Activated CD4-positive, alpha-beta memory T cell treated with anti-CD3 and anti-CD28 coated beads, Interleukin-2, amount 10 ng/mL, durations not matched to agents 7 days and 5 days (primary cell): ENCODE data around the gene STRIP1. TPM values are rescaled to one million over a fixed set of nuclear protein-coding genes. Genes with fewer than 3 reads are reported as not detected.

Experiments used
- CTCF ChIA-PET: fragments of 350-600 bp; sonication (Branson Sonifier 250); formaldehyde crosslinking; loops from one replicate; lab custom pipeline; 2021; ENCODE audit warnings: antibody characterized with exemption, inconsistent platforms; lab: Charles Lee
- POLR2A ChIA-PET: fragments of 350-600 bp; sonication (Branson Sonifier 250); formaldehyde crosslinking; loops from one replicate; lab custom pipeline; 2021; ENCODE audit warnings: antibody characterized with exemption; lab: Charles Lee
- DNase-seq: peaks from one replicate; pipeline ENCODE4 v3.0.0-alpha.2; 2020
- H3K27ac Mint-ChIP-seq: one replicate; pipeline ENCODE4 v1.8.0; 2021; ENCODE audit warnings: mild to moderate bottlenecking, mixed read lengths
- H3K27me3 Mint-ChIP-seq: one replicate; pipeline ENCODE4 v1.8.0; 2021; ENCODE audit warnings: mixed read lengths
- H3K36me3 Mint-ChIP-seq: one replicate; pipeline ENCODE4 v1.8.0; 2021; ENCODE audit warnings: low read depth, mixed read lengths
- H3K4me1 Mint-ChIP-seq: one replicate; pipeline ENCODE4 v1.8.0; 2021; ENCODE audit warnings: mixed read lengths
- H3K4me3 Mint-ChIP-seq: one replicate; pipeline ENCODE4 v1.8.0; 2021; ENCODE audit warnings: mild to moderate bottlenecking, mixed read lengths
- H3K9me3 Mint-ChIP-seq: one replicate; pipeline ENCODE4 v1.8.0; 2021; ENCODE audit warnings: mixed read lengths
- total RNA-seq, 2 experiments: library from RNA; stranded (reverse); gene quantifications; one replicate each; pipeline ENCODE4 v1.2.3, GENCODE V29; 2021

Gene STRIP1
- total RNA-seq, 2 experiments from 2014 or later, result 34.1 to 34.7 TPM

- no peaks in the 10 kb centered on the region for H3K9me3 Mint-ChIP-seq
- peaks cover 9% of the 10 kb centered on the region for H3K36me3 Mint-ChIP-seq
- CTCF ChIA-PET, result interaction anchor here (2.4 to 3.1 kb wide), 2 partner anchors 10 to 41 kb away, joined by 9 to 17 read pairs; no protein-coding TSS in a partner anchor
- POLR2A ChIA-PET, result no interaction called here
- DNase-seq, result no peak
- no peak overlapping the region for H3K27ac Mint-ChIP-seq
- peaks cover 13% of the 10 kb centered on the region for H3K4me1 Mint-ChIP-seq
- peaks cover 35% of the 10 kb centered on the region for H3K27me3 Mint-ChIP-seq
- no peak overlapping the region for H3K4me3 Mint-ChIP-seq
Observed at GRCh38 chr1:110064576-110065337, 30.3 kb downstream of the STRIP1 start.

GRCh38 chr1:110065841-110066240 lies 31.4 kb downstream of the STRIP1 start:
- CTCF ChIA-PET, result interaction anchor here (1.9 to 3.1 kb wide), 4 partner anchors 11 to 40 kb away, joined by 6 to 17 read pairs (median 8); no protein-coding TSS in a partner anchor
- no peak overlapping the region for H3K27ac Mint-ChIP-seq
- H3K27me3 Mint-ChIP-seq, result peaks cover 40% of the 10 kb centered on the region
- H3K36me3 Mint-ChIP-seq, result peaks cover 4% of the 10 kb centered on the region
- DNase-seq, result no peak
- H3K4me3 Mint-ChIP-seq, result no peak overlapping the region
- H3K4me1 Mint-ChIP-seq, result peaks cover 11% of the 10 kb centered on the region
- H3K9me3 Mint-ChIP-seq, result no peaks in the 10 kb centered on the region
- POLR2A ChIA-PET, result no interaction called here

- Mint-ChIP-seq H3K36me3 (peaks cover 4% of the 10 kb centered on the region), H3K27me3 (peaks cover 57% of the 10 kb centered on the region), H3K9me3 (no peaks in the 10 kb centered on the region), H3K4me3 (no peak overlapping the region), H3K27ac (no peak overlapping the region), H3K4me1 (peaks cover 11% of the 10 kb centered on the region)
- CTCF ChIA-PET, result interaction anchor here (0.5 to 3.1 kb wide), 5 partner anchors 13 to 39 kb away, joined by 3 to 17 read pairs (median 6); no protein-coding TSS in a partner anchor
- POLR2A ChIA-PET, result interaction anchor here (1.0 to 1.3 kb wide), 2 partner anchors 32 to 271 kb away, joined by 3 read pairs; partner anchors contain the start of gene RBM15
- no peak for DNase-seq
Observed at GRCh38 chr1:110067479-110067892, 33.1 kb downstream of the STRIP1 start.

GRCh38 chr1:110067893-110068645 lies 33.6 kb downstream of the STRIP1 start:
- no peak for DNase-seq
- Mint-ChIP-seq H3K4me3 (peak overlapping the region; percentile 34), H3K9me3 (no peaks in the 10 kb centered on the region), H3K36me3 (peaks cover 4% of the 10 kb centered on the region), H3K27me3 (peaks cover 62% of the 10 kb centered on the region), H3K4me1 (peaks cover 11% of the 10 kb centered on the region), H3K27ac (peak overlapping the region; percentile 56)
- ChIA-PET POLR2A (interaction anchor here (0.8 kb wide), 1 partner anchor 269 kb away, joined by 3 read pairs; no protein-coding TSS in a partner anchor), CTCF (interaction anchor here (1.3 kb wide), 1 partner anchor 8 kb away, joined by 5 read pairs; no protein-coding TSS in a partner anchor)

- Mint-ChIP-seq H3K27me3 (peaks cover 68% of the 10 kb centered on the region), H3K4me3 (peak overlapping the region; percentile 34), H3K9me3 (no peaks in the 10 kb centered on the region), H3K36me3 (peaks cover 4% of the 10 kb centered on the region), H3K27ac (peak overlapping the region; percentile 56), H3K4me1 (peaks cover 11% of the 10 kb centered on the region)
- CTCF ChIA-PET, result interaction anchor here (0.8 to 1.3 kb wide), 2 partner anchors 9 to 14 kb away, joined by 3 to 5 read pairs; no protein-coding TSS in a partner anchor
- no peak for DNase-seq
- POLR2A ChIA-PET, result interaction anchor here (0.8 kb wide), 1 partner anchor 269 kb away, joined by 3 read pairs; no protein-coding TSS in a partner anchor
Observed at GRCh38 chr1:110068646-110069403, 34.4 kb downstream of the STRIP1 start.

- Mint-ChIP-seq H3K9me3 (no peaks in the 10 kb centered on the region), H3K27ac (no peak overlapping the region), H3K4me3 (no peak overlapping the region), H3K36me3 (peaks cover 4% of the 10 kb centered on the region), H3K4me1 (peaks cover 11% of the 10 kb centered on the region), H3K27me3 (peaks cover 75% of the 10 kb centered on the region)
- ChIA-PET CTCF (interaction anchor here (0.8 to 1.3 kb wide), 2 partner anchors 10 to 14 kb away, joined by 3 to 5 read pairs; no protein-coding TSS in a partner anchor), POLR2A (no interaction called here)
- no peak for DNase-seq
Observed at GRCh38 chr1:110069404-110070281, 35.2 kb downstream of the STRIP1 start.

GRCh38 chr1:110070282-110070669 lies 35.9 kb downstream of the STRIP1 start:
- Mint-ChIP-seq H3K27me3 (peaks cover 75% of the 10 kb centered on the region), H3K4me1 (peaks cover 11% of the 10 kb centered on the region), H3K27ac (no peak overlapping the region), H3K36me3 (peaks cover 4% of the 10 kb centered on the region), H3K9me3 (no peaks in the 10 kb centered on the region), H3K4me3 (no peak overlapping the region)
- POLR2A ChIA-PET, result no interaction called here
- CTCF ChIA-PET, result interaction anchor here (3.1 kb wide), 1 partner anchor 10 kb away, joined by 16 read pairs; no protein-coding TSS in a partner anchor
- no peak for DNase-seq

- Mint-ChIP-seq H3K36me3 (peaks cover 4% of the 10 kb centered on the region), H3K4me3 (no peak within 1 kb of the TSS), H3K4me1 (peaks cover 11% of the 10 kb centered on the region), H3K27me3 (peaks cover 78% of the 10 kb centered on the region), H3K9me3 (no peaks in the 10 kb centered on the region), H3K27ac (no peak within 1 kb of the TSS)
- DNase-seq, result no peak
- POLR2A ChIA-PET, result interaction anchor here (1.0 kb wide), 1 partner anchor 8 kb away, joined by 3 read pairs; no protein-coding TSS in a partner anchor
- CTCF ChIA-PET, result interaction anchor here (1.2 to 3.1 kb wide), 3 partner anchors 10 to 17 kb away, joined by 5 to 16 read pairs (median 6); no protein-coding TSS in a partner anchor
Observed at GRCh38 chr1:110070671-110071242, 36.3 kb downstream of the STRIP1 start, which contains the start of gene ALX3. ALX3 (minus strand) TSS chr1:110070672; CDS start chr1:110070612, 60 bp downstream.

- Mint-ChIP-seq H3K4me1 (peaks cover 1% of the 10 kb centered on the region), H3K9me3 (no peaks in the 10 kb centered on the region), H3K27ac (no peak overlapping the region), H3K4me3 (no peak overlapping the region), H3K36me3 (no peaks in the 10 kb centered on the region), H3K27me3 (peaks cover 56% of the 10 kb centered on the region)
- POLR2A ChIA-PET, result no interaction called here
- CTCF ChIA-PET, result no interaction called here
- DNase-seq, result no peak
Observed at GRCh38 chr1:110074166-110074565, 39.7 kb downstream of the STRIP1 start.

GRCh38 chr1:110076789-110077500 lies 42.5 kb downstream of the STRIP1 start:
- no peak overlapping the region for H3K27ac Mint-ChIP-seq
- DNase-seq, result no peak
- H3K36me3 Mint-ChIP-seq, result no peaks in the 10 kb centered on the region
- no peak overlapping the region for H3K4me3 Mint-ChIP-seq
- no peaks in the 10 kb centered on the region for H3K4me1 Mint-ChIP-seq
- CTCF ChIA-PET, result interaction anchor here (0.8 to 2.8 kb wide), 3 partner anchors 14 to 29 kb away, joined by 3 to 12 read pairs (median 3); no protein-coding TSS in a partner anchor
- H3K9me3 Mint-ChIP-seq, result no peaks in the 10 kb centered on the region
- H3K27me3 Mint-ChIP-seq, result peaks cover 38% of the 10 kb centered on the region
- POLR2A ChIA-PET, result no interaction called here
